ENCODE data around the gene OR11H12. TPM values are rescaled to one million over a fixed set of nuclear protein-coding genes. Genes with fewer than 3 reads are reported as not detected.
"Not testable (repeated sequence)": the region's sequence is repeated elsewhere in the genome, so short reads cannot be mapped to it uniquely, and the experiment has no call there.

OR11H12 gene
- not detected for total RNA-seq (ENCODE audit: unreplicated experiment)
- long read RNA-seq, result 0 reads

- not testable (repeated sequence) for H3K27ac Mint-ChIP-seq (ENCODE audit: unreplicated experiment); H3K27me3 Mint-ChIP-seq (ENCODE audit: unreplicated experiment); H3K4me3 Mint-ChIP-seq (ENCODE audit: unreplicated experiment); H3K9me3 Mint-ChIP-seq (ENCODE audit: unreplicated experiment); H3K4me1 Mint-ChIP-seq (ENCODE audit: unreplicated experiment); H3K36me3 Mint-ChIP-seq (ENCODE audit: low read depth, unreplicated experiment); DNase-seq (ENCODE audit: low spot score)
Observed at GRCh38 chr14:18600817-18601216, at the start of gene OR11H12. Gene OR11H12 (plus strand): TSS chr14:18601117. CDS start chr14:18601117, 0 bp downstream.

GRCh38 chr14:18582908-18583307 lies 18.0 kb upstream of the OR11H12 start:
- not testable (repeated sequence) for H3K4me1 Mint-ChIP-seq (ENCODE audit: unreplicated experiment); H3K9me3 Mint-ChIP-seq (ENCODE audit: unreplicated experiment); H3K27ac Mint-ChIP-seq (ENCODE audit: unreplicated experiment); H3K4me3 Mint-ChIP-seq (ENCODE audit: unreplicated experiment); H3K36me3 Mint-ChIP-seq (ENCODE audit: low read depth, unreplicated experiment); DNase-seq (ENCODE audit: low spot score); H3K27me3 Mint-ChIP-seq (ENCODE audit: unreplicated experiment)

- not testable (repeated sequence) for H3K4me1 Mint-ChIP-seq (ENCODE audit: unreplicated experiment); H3K27me3 Mint-ChIP-seq (ENCODE audit: unreplicated experiment); H3K27ac Mint-ChIP-seq (ENCODE audit: unreplicated experiment); H3K4me3 Mint-ChIP-seq (ENCODE audit: unreplicated experiment); H3K36me3 Mint-ChIP-seq (ENCODE audit: low read depth, unreplicated experiment); H3K9me3 Mint-ChIP-seq (ENCODE audit: unreplicated experiment); DNase-seq (ENCODE audit: low spot score)
Observed at GRCh38 chr14:18626610-18627213, 25.8 kb downstream of the OR11H12 start.

- DNase-seq (ENCODE audit: low spot score); H3K4me3 Mint-ChIP-seq (ENCODE audit: unreplicated experiment); H3K27me3 Mint-ChIP-seq (ENCODE audit: unreplicated experiment); H3K4me1 Mint-ChIP-seq (ENCODE audit: unreplicated experiment); H3K9me3 Mint-ChIP-seq (ENCODE audit: unreplicated experiment); H3K27ac Mint-ChIP-seq (ENCODE audit: unreplicated experiment); H3K36me3 Mint-ChIP-seq (ENCODE audit: low read depth, unreplicated experiment): not testable (repeated sequence)
Observed at GRCh38 chr14:18636066-18636465, 35.1 kb downstream of the OR11H12 start.

GRCh38 chr14:18638032-18638431 lies 37.1 kb downstream of the OR11H12 start:
- H3K4me1 Mint-ChIP-seq (ENCODE audit: unreplicated experiment); H3K27me3 Mint-ChIP-seq (ENCODE audit: unreplicated experiment); DNase-seq (ENCODE audit: low spot score); H3K27ac Mint-ChIP-seq (ENCODE audit: unreplicated experiment); H3K9me3 Mint-ChIP-seq (ENCODE audit: unreplicated experiment); H3K4me3 Mint-ChIP-seq (ENCODE audit: unreplicated experiment); H3K36me3 Mint-ChIP-seq (ENCODE audit: low read depth, unreplicated experiment): not testable (repeated sequence)

GRCh38 chr14:18638785-18639184 lies 37.9 kb downstream of the OR11H12 start:
- DNase-seq (ENCODE audit: low spot score); H3K4me1 Mint-ChIP-seq (ENCODE audit: unreplicated experiment); H3K27ac Mint-ChIP-seq (ENCODE audit: unreplicated experiment); H3K27me3 Mint-ChIP-seq (ENCODE audit: unreplicated experiment); H3K9me3 Mint-ChIP-seq (ENCODE audit: unreplicated experiment); H3K4me3 Mint-ChIP-seq (ENCODE audit: unreplicated experiment); H3K36me3 Mint-ChIP-seq (ENCODE audit: low read depth, unreplicated experiment): not testable (repeated sequence)

GRCh38 chr14:18646075-18646730 lies 45.3 kb downstream of the OR11H12 start:
- not testable (repeated sequence) for H3K9me3 Mint-ChIP-seq (ENCODE audit: unreplicated experiment); H3K27me3 Mint-ChIP-seq (ENCODE audit: unreplicated experiment); H3K27ac Mint-ChIP-seq (ENCODE audit: unreplicated experiment); H3K36me3 Mint-ChIP-seq (ENCODE audit: low read depth, unreplicated experiment); H3K4me1 Mint-ChIP-seq (ENCODE audit: unreplicated experiment); DNase-seq (ENCODE audit: low spot score); H3K4me3 Mint-ChIP-seq (ENCODE audit: unreplicated experiment)
